Measurements from ENCODE around the gene IL17RC. TPM values are rescaled to one million over a fixed set of nuclear protein-coding genes. Genes with fewer than 3 reads are reported as not detected.

The IL17RC gene
- total RNA-seq, 1 donor from 2014 or later = 36.0 TPM

DNA sequence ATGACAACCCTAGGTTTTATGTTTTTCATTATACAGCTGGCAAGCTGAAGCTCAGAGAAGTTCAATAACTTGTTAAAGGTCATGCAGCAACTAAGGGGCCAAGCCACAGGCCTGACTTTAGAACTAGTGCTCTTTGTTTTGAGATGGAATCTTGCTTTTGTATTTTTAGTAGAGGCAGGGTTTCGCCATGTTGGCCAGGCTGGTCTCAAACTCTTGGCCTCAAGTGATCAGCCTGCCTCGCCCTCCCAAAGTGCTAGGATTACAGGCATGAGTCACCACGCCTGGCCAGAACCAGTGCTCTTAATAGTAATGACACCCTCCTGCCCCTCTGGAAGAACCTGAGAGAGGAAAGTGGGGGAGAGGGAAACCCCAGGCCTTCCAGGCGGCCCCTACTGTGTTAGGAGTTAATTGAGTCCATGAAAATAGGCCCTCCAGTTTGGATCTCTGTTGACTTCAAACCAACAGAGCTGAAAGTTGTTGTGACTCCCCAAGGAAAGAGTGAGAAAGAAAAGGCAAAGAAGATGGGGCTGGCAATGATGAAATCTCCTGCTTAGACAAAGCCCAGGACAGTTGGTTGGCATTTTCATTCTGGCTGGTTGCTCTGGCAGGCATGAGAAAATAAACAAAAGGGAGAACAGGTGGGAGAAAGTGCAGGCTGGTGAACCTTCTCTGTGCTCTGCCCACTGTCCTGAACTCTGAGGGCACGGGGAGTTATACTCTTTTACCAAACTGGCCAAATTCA is 38.9 kb downstream of the IL17RC start:
- ATAC-seq = no peak
- intact Hi-C loops (cut with micrococcal nuclease) = no loop called here
- DNase-seq = no peak

GRCh38 chr3:9957214-9957613 is 40.3 kb downstream of the IL17RC start:
- intact Hi-C loops (cut with micrococcal nuclease) = no loop called here
- ATAC-seq = no peak
- no peak for DNase-seq

DNA sequence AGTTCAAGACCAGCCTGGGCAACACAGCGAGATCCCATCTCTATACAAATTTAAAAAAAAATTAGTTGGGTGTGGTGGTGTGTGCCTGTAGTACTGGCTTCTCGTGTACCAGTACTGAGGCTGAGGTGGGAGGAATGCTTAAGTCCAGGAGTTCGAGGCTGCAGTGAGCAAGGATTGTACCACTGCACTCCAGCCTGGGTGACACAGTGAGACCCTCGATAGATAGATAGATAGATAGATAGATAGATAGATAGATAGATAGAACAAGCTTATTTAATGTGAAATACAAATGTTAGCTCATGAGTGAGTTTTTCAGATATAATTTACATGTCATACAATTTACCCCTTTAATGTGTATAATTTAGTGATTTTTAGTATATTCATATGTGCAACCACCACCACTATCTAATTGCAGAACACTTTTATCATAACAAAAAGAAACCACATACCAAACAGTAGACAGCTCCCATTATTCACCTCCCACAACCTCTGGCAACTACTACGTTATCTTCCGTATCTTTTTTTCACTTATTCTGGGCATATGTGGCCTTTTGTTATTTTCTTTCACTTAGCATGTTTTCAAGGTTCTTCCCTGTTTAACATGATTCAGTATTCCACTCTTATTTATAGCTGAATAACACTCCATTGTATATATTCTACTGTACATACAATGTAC is 48.4 kb downstream of the IL17RC start:
- intact Hi-C loops (cut with micrococcal nuclease) = no loop called here
- no peak for ATAC-seq
- DNase-seq = no peak

GRCh38 chr3:9966841-9967240 is 49.9 kb downstream of the IL17RC start:
- ATAC-seq (no peak), DNase-seq (no peak)
- intact Hi-C loops (cut with micrococcal nuclease) = no loop called here

DNA sequence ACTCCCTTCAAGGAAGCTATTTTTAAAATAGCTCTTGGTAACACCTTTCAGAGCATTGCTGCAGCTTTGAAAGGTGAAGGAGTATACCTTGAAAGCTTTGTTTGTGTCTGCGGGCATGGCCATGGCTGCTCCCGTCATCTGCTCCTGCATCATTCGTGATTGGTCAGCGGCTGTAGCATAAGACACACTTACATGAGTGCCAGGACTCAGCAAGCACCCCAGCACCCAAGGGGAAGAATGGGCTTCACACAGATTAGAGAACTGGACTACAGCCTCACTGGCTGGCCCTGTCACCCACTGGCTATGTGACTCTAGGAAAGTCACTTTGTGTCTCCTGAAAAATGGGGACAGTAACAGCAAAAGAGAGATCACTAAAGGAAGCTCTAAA is 52.7 kb downstream of the IL17RC start:
- intact Hi-C loops (cut with micrococcal nuclease) = no loop called here
- no peak for DNase-seq
- ATAC-seq = no peak

GRCh38 chr3:9970020-9970652 is 53.2 kb downstream of the IL17RC start:
- ATAC-seq (no peak), DNase-seq (no peak)
- intact Hi-C loops (cut with micrococcal nuclease) = no loop called here

DNA sequence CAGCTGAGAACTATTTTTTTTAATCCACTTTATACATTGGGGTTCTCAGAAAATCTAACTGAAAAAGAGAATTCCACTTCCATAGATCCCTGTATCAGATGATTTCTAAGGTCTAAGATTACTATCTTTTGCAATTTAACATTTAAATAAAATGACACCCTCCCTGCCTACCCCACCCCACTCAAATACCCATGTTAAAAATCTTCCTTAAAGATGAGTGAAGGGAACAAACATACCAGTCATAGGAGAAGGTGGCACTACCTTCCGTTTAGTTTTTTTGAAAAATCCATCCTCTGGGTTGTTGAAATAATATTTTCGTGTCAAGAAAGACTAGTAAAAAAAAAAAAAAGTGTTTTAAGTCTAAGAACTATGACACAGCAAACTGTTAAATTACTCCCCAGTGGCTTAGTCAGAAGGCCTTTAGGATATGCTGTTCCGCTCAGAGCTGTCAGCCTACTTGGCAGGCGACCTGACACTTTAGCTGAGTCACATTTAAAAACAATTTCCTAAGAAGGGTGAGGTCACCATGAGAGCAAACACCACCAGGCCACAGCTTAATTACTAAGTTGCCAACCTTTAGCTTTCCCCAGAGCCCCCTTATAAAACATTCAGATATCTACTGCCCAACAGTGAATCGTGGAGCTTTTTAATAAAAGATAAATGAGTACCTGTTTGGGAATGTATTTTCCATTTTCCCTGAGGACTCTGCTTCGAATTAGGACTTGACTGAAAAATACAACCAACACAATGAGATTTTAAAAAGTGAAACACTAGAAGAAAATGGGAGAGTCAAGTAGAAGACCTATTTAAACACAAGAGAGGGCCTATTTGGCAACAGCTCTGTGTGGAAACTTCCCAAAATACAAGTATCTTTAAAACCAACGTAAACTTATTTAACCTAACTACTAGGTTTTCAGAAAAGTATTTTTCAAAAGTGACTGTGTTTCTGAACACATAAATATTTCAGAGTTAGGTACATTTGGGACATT is 60.1 kb downstream of the IL17RC start:
- peak; percentile 75 for DNase-seq
- peak; percentile 98 for ATAC-seq
- intact Hi-C loops (cut with micrococcal nuclease) = no loop called here

GRCh38 chr3:9978710-9979305 is 61.9 kb downstream of the IL17RC start:
- ATAC-seq (no peak), DNase-seq (no peak)
- intact Hi-C loops (cut with micrococcal nuclease) = no loop called here

GRCh38 chr3:9980251-9980650 is 63.4 kb downstream of the IL17RC start:
- ATAC-seq (no peak), DNase-seq (no peak)
- intact Hi-C loops (cut with micrococcal nuclease) = no loop called here

Other genes with a start within 250 kb of the IL17RC start
- gene CPNE9, start 213.3 kb upstream of the IL17RC start, total RNA-seq = not detected
- gene BRPF1, start 185.4 kb upstream of the IL17RC start, total RNA-seq = 9.9 TPM
- 8.8 TPM for gene OGG1, start 167.1 kb upstream of the IL17RC start, total RNA-seq
- gene CAMK1, start 147.2 kb upstream of the IL17RC start, total RNA-seq = 11.7 TPM
- gene TADA3, start 124.6 kb upstream of the IL17RC start, total RNA-seq = 45.9 TPM
- gene ARPC4, start 124.0 kb upstream of the IL17RC start, total RNA-seq = 55.3 TPM
- 11.0 TPM for gene TTLL3, start 106.8 kb upstream of the IL17RC start, total RNA-seq
- gene RPUSD3, start 73.1 kb upstream of the IL17RC start, total RNA-seq = 37.9 TPM
- gene CIDEC, start 36.8 kb upstream of the IL17RC start, total RNA-seq = 2.5 TPM
- 18.4 TPM for gene JAGN1, start 26.5 kb upstream of the IL17RC start, total RNA-seq
- 0.45 TPM for gene IL17RE, start 14.2 kb upstream of the IL17RC start, total RNA-seq
- 62.7 TPM for gene CRELD1, start 16.7 kb downstream of the IL17RC start, total RNA-seq
- 0.35 TPM for gene PRRT3, start 35.3 kb downstream of the IL17RC start, total RNA-seq
- gene EMC3, start 69.7 kb downstream of the IL17RC start, total RNA-seq = 78.1 TPM
- 1.6 TPM for gene FANCD2, start 109.3 kb downstream of the IL17RC start, total RNA-seq
- not detected for gene FANCD2OS, start 191.2 kb downstream of the IL17RC start, total RNA-seq
- gene BRK1, start 198.6 kb downstream of the IL17RC start, total RNA-seq = 96.2 TPM
- gene VHL, start 224.7 kb downstream of the IL17RC start, total RNA-seq = 11.1 TPM
- gene IRAK2, start 247.8 kb downstream of the IL17RC start, total RNA-seq = 1.3 TPM